Activated T-helper 17 cell treated with anti-CD3 and anti-CD28 coated beads, Interleukin-2, amount 50 U/mL, for 72 hours (primary cell): ENCODE results near the gene GTPBP6. TPM values are rescaled to one million over a fixed set of nuclear protein-coding genes. Genes with fewer than 3 reads are reported as not detected.
"Not testable (repeated sequence)": the region's sequence is repeated elsewhere in the genome, so short reads cannot be mapped to it uniquely, and the experiment has no call there.

Experiments used
- ATAC-seq: fragments of 150-1000 bp; cut with Tn5 transposase; replicated peaks from 2 replicates; pipeline ENCODE4 v1.10.0; 2021; ENCODE audit warnings: mild to moderate bottlenecking, moderate library complexity
- H3K27ac Mint-ChIP-seq: one replicate; pipeline ENCODE4 v1.8.0; 2022; ENCODE audit warnings: mixed read lengths
- H3K27me3 Mint-ChIP-seq: one replicate; pipeline ENCODE4 v1.8.0; 2022; ENCODE audit warnings: mixed read lengths
- H3K36me3 Mint-ChIP-seq: one replicate; pipeline ENCODE4 v1.8.0; 2022; ENCODE audit warnings: low read depth, mild to moderate bottlenecking, mixed read lengths
- H3K4me1 Mint-ChIP-seq: one replicate; pipeline ENCODE4 v1.8.0; 2022; ENCODE audit warnings: mixed read lengths
- H3K4me3 Mint-ChIP-seq: one replicate; pipeline ENCODE4 v1.8.0; 2022; ENCODE audit warnings: mild to moderate bottlenecking, mixed read lengths
- H3K9me3 Mint-ChIP-seq: one replicate; pipeline ENCODE4 v1.8.0; 2022; ENCODE audit warnings: mixed read lengths
- total RNA-seq, 2 donors: library from RNA; stranded (reverse); gene quantifications; one replicate each; pipeline ENCODE4 v1.2.3, GENCODE V29; 2022

GTPBP6 gene
- total RNA-seq, 2 donors from 2014 or later: 48.2 to 61.2 TPM

- H3K4me3 Mint-ChIP-seq: no peak overlapping the region
- H3K9me3 Mint-ChIP-seq: no peaks in the 10 kb centered on the region
- ATAC-seq: no peak
- H3K27me3 Mint-ChIP-seq: no peaks in the 10 kb centered on the region
- peaks cover 4% of the 10 kb centered on the region for H3K4me1 Mint-ChIP-seq
- H3K36me3 Mint-ChIP-seq: peaks cover 50% of the 10 kb centered on the region
- no peak overlapping the region for H3K27ac Mint-ChIP-seq
Measured at GRCh38 chrX:285076-285677, 33.4 kb downstream of the GTPBP6 start.

- Mint-ChIP-seq H3K27me3 (no peaks in the 10 kb centered on the region), H3K4me3 (peak overlapping the region; percentile 88), H3K4me1 (peaks cover 9% of the 10 kb centered on the region), H3K27ac (peak overlapping the region; percentile 83), H3K9me3 (no peaks in the 10 kb centered on the region), H3K36me3 (peaks cover 31% of the 10 kb centered on the region)
- peak; percentile 100 for ATAC-seq
Measured at GRCh38 chrX:283115-283845, 35.3 kb downstream of the GTPBP6 start.

DNA sequence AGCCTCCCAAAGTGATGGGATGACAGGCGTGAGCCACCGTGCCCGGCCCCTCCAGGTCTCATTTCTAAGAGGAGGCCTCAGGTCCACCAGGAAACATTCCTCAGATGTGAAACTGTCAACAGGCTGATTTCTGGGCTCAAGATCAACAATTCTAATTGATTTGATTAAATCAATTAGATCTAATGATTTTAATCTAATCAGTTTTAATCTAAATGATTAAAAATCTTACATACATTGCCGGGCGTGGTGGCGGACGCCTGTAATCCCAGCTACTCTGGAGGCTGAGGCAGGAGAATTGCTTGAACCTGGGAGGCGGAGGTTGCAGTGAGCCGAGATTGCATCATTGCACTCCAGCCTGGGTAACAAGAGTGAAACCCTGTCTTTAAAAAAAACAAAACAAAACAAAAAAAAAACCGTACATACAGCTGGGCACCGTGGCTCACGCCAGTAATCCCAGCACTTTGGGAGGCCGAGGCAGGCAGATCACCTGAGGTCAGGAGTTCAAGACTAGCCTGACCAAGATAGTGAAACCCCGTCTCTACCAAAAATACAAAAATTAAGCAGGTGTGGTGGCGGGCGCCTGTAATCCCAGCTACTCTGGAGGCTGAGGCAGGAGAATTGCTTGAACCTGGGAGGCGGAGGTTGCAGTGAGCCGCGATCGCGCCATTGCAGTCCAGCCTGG lies 36.5 kb downstream of the GTPBP6 start:
- ATAC-seq, H3K27ac Mint-ChIP-seq, H3K4me1 Mint-ChIP-seq, H3K27me3 Mint-ChIP-seq, H3K9me3 Mint-ChIP-seq: not testable (repeated sequence)
- Mint-ChIP-seq H3K36me3 (peaks cover 27% of the 10 kb centered on the region), H3K4me3 (peak overlapping the region; percentile 88)

- Mint-ChIP-seq H3K27ac (no peak within 1 kb of the TSS), H3K4me1 (peaks cover 9% of the 10 kb centered on the region), H3K27me3 (no peaks in the 10 kb centered on the region), H3K9me3 (no peaks in the 10 kb centered on the region), H3K4me3 (peak within 1 kb of the TSS; percentile 88), H3K36me3 (peaks cover 24% of the 10 kb centered on the region)
- no peak for ATAC-seq
Measured at GRCh38 chrX:281166-281999, 37.2 kb downstream of the GTPBP6 start, which contains the start of gene PLCXD1. Gene PLCXD1 (plus strand): TSS chrX:281381. CDS start chrX:284188, 2,807 bp downstream.

DNA sequence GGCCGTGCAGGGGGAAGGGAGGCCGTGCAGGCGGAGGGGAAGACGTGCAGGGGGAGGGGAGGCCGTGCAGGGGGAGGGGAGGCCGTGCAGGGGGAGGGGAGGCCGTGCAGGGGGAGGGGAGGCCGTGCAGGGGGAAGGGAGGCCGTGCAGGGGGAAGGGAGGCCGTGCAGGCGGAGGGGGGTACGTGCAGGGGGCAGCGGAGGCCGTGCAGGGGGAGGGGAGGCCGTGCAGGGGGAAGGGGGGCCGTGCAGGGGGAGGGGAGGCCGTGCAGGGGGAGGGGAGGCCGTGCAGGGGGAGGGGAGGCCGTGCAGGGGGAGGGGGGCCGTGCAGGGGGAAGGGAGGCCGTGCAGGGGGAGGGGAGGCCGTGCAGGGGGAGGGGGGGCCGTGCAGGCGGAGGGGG lies 37.9 kb downstream of the GTPBP6 start:
- H3K4me1 Mint-ChIP-seq, H3K9me3 Mint-ChIP-seq, ATAC-seq, H3K27ac Mint-ChIP-seq, H3K4me3 Mint-ChIP-seq, H3K27me3 Mint-ChIP-seq: not testable (repeated sequence)
- peaks cover 17% of the 10 kb centered on the region for H3K36me3 Mint-ChIP-seq

- Mint-ChIP-seq H3K4me3 (peak overlapping the region; percentile 21), H3K36me3 (peaks cover 11% of the 10 kb centered on the region)
- not testable (repeated sequence) for ATAC-seq, H3K27ac Mint-ChIP-seq, H3K27me3 Mint-ChIP-seq, H3K4me1 Mint-ChIP-seq, H3K9me3 Mint-ChIP-seq
Measured at GRCh38 chrX:279757-280604, 38.6 kb downstream of the GTPBP6 start.

GRCh38 chrX:276581-277201 lies 41.9 kb downstream of the GTPBP6 start:
- Mint-ChIP-seq H3K27ac (no peak overlapping the region), H3K4me1 (peaks cover 4% of the 10 kb centered on the region), H3K27me3 (no peaks in the 10 kb centered on the region), H3K36me3 (no peaks in the 10 kb centered on the region), H3K9me3 (no peaks in the 10 kb centered on the region), H3K4me3 (peak overlapping the region; percentile 75)
- peak; percentile 77 for ATAC-seq

DNA sequence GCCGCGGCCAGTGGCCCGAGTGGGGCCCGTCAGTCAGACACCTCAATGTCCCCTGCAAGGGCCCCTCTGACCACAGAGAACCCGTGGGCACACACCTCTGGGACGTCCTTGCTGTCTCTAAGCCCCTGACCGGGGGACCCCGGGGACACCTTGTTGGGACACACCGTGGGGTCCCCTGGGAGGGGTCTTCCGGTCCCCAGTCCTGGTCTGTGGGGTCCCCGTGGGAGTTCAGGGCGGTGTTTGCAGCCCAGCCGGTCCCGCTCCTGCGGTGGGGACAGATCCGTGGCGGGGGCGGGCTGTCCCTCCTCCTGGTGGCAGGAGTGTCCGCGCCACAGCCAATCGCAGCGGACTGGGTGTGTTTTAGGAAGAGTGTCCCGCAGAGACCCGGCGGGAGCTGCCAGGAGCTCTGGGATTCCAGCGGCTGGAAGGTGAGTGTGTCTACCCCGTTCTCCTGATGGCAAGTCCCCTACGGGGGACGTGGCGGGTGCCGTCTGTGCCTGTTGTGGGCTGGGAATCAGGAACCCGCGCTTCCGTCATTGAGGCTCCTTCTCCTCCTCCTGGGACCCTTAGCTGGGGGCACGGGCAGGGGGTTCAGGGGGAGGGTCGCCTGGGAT lies 42.5 kb downstream of the GTPBP6 start:
- H3K9me3 Mint-ChIP-seq: no peaks in the 10 kb centered on the region
- peaks cover 4% of the 10 kb centered on the region for H3K4me1 Mint-ChIP-seq
- no peak overlapping the region for H3K27ac Mint-ChIP-seq
- H3K27me3 Mint-ChIP-seq: no peaks in the 10 kb centered on the region
- H3K36me3 Mint-ChIP-seq: no peaks in the 10 kb centered on the region
- ATAC-seq: peak; percentile 94
- H3K4me3 Mint-ChIP-seq: peak overlapping the region; percentile 75

DNA sequence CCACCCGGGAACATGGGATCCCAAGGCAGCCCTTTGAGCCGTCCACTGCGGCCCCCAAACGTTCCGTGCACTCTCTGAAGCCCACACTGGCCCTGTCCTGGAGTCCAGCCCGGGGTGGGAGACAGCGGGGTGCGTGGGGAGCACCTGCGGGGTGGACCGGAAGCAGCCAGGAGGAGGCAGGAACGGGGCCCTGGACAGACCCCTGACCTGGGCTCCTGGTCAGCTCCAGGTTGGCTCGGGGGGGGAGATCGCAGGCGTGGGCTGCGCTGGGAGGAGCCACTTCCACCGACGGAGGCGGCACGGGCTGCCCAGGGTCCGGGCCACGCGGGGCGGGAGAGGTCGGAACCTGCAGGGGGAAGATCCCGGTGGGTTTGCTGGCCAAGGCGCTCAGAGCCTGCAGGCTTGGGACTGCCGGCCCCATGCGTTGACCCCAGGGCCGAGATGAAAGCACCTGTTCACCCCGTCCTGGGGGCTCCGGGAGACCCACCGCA lies 43.1 kb downstream of the GTPBP6 start:
- no peaks in the 10 kb centered on the region for H3K36me3 Mint-ChIP-seq
- peak overlapping the region; percentile 75 for H3K4me3 Mint-ChIP-seq
- H3K27ac Mint-ChIP-seq: no peak overlapping the region
- H3K9me3 Mint-ChIP-seq: no peaks in the 10 kb centered on the region
- H3K4me1 Mint-ChIP-seq: peaks cover 4% of the 10 kb centered on the region
- ATAC-seq: no peak
- no peaks in the 10 kb centered on the region for H3K27me3 Mint-ChIP-seq

- Mint-ChIP-seq H3K4me1 (peaks cover 4% of the 10 kb centered on the region), H3K36me3 (no peaks in the 10 kb centered on the region), H3K4me3 (peak overlapping the region; percentile 59), H3K27ac (no peak overlapping the region), H3K27me3 (no peaks in the 10 kb centered on the region), H3K9me3 (no peaks in the 10 kb centered on the region)
- no peak for ATAC-seq
Measured at GRCh38 chrX:274904-275475, 43.6 kb downstream of the GTPBP6 start.

DNA sequence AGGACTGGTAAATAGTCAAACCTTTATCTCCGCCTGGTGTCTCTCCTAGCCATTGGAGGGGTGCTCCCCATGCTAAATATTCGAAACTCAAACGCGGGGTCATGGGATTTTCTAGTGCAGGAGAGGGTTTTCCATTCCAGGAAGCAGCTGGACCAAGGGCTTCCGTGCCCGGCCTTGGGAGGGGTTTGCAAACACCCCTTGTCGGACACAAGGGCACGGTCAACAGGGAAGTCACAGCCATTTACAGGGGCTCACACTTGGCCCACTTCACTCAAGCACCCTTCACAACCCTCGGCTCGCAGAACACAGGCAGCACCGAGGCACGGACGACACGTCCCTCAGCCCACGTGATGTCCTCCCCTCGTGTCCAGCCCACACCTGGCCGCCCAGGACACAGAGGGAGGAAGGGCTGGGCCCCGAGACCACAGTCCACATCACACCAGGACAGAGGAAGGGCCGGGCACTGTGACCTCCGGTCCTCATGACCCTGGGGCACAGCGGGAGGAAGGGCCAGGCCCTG lies 47.7 kb downstream of the GTPBP6 start:
- H3K4me1 Mint-ChIP-seq: no peaks in the 10 kb centered on the region
- H3K9me3 Mint-ChIP-seq: no peaks in the 10 kb centered on the region
- H3K36me3 Mint-ChIP-seq: no peaks in the 10 kb centered on the region
- no peak for ATAC-seq
- H3K27ac Mint-ChIP-seq: no peak overlapping the region
- no peak overlapping the region for H3K4me3 Mint-ChIP-seq
- no peaks in the 10 kb centered on the region for H3K27me3 Mint-ChIP-seq

- no peaks in the 10 kb centered on the region for H3K9me3 Mint-ChIP-seq
- no peak for ATAC-seq
- no peak overlapping the region for H3K27ac Mint-ChIP-seq
- H3K27me3 Mint-ChIP-seq: no peaks in the 10 kb centered on the region
- no peaks in the 10 kb centered on the region for H3K4me1 Mint-ChIP-seq
- no peaks in the 10 kb centered on the region for H3K36me3 Mint-ChIP-seq
- H3K4me3 Mint-ChIP-seq: no peak overlapping the region
Measured at GRCh38 chrX:267771-268261, 50.8 kb downstream of the GTPBP6 start.
